Measurements from ENCODE around the gene KIAA0825.

DNA sequence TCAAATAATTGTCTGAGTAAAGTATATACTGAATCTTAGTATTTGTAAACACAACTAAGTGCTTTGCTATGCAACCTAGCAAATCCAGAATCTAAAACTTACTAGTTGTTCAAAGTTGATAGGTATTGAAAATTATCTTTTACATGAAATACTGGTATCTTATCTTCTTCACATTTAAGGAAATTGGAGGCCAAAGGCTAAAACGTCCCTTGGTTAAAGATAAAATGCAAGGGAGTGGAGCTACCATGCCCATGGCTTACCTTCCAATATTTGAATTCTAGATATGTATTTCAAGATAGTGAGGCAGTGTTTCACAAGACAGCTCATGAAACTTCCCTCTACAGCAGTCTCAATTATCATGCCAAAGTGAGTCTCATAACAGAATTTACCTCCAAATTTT, 373.5 kb downstream of the KIAA0825 start:
- TF ChIP-seq CTCF (conservative IDR thresholded peaks at IDR 0.05; ENCODE audit: low read depth, low read length) (no peak), EZH2 (IDR thresholded peaks at IDR 0.05; ENCODE audit: low read length, unreplicated experiment) (no peak)

Data from PC-3 (cell line).